Activated T-cell treated with anti-CD3 and anti-CD28 coated beads, Interleukin-2, amount 50 U/mL, for 72 hours (primary cell): ENCODE measurements around the gene FBXL13. TPM values are rescaled to one million over a fixed set of nuclear protein-coding genes. Genes with fewer than 3 reads are reported as not detected.
"Not testable (repeated sequence)": the region's sequence is repeated elsewhere in the genome, so short reads cannot be mapped to it uniquely, and the experiment has no call there.

Source experiments
- ATAC-seq, 2 donors: fragments of 150-1000 bp; cut with Tn5 transposase; replicated peaks in 1 of 2; 2 replicates each; pipeline ENCODE4 v1.10.0; 2021; ENCODE audit warnings: moderate library complexity in 2 of 2, mild to moderate bottlenecking in 1 of 2
- DNase-seq, 2 donors: peaks; one replicate each; pipeline ENCODE4 v3.0.0; 2021 to 2022; ENCODE audit warnings: mixed read lengths in 1 of 2
- H3K27ac Mint-ChIP-seq: one replicate; pipeline ENCODE4 v1.8.0; 2022; ENCODE audit warnings: mild to moderate bottlenecking, moderate library complexity, mixed read lengths
- H3K27me3 Mint-ChIP-seq: one replicate; pipeline ENCODE4 v1.8.0; 2022; ENCODE audit warnings: low read depth, mixed read lengths
- H3K36me3 Mint-ChIP-seq, 2 donors: one replicate each; pipeline ENCODE4 v1.8.0; 2022; ENCODE audit warnings: mixed read lengths in 2 of 2, mild to moderate bottlenecking in 1 of 2; ENCODE audit not compliant: insufficient read depth in 2 of 2
- H3K4me1 Mint-ChIP-seq: one replicate; pipeline ENCODE4 v1.8.0; 2022; ENCODE audit warnings: low read depth, mixed read lengths
- H3K4me3 Mint-ChIP-seq, 2 donors: one replicate each; pipeline ENCODE4 v1.8.0; 2022; ENCODE audit warnings: mild to moderate bottlenecking in 2 of 2, mixed read lengths in 2 of 2, moderate library complexity in 2 of 2
- H3K9me3 Mint-ChIP-seq, 2 donors: one replicate each; pipeline ENCODE4 v1.8.0; 2022; ENCODE audit warnings: mixed read lengths in 2 of 2
- total RNA-seq, 2 donors: library from RNA; stranded (reverse); gene quantifications; one replicate each; pipeline ENCODE4 v1.2.3, GENCODE V29; 2022

The FBXL13 gene
- total RNA-seq, 2 donors from 2014 or later = 1.0 to 1.1 TPM

DNA sequence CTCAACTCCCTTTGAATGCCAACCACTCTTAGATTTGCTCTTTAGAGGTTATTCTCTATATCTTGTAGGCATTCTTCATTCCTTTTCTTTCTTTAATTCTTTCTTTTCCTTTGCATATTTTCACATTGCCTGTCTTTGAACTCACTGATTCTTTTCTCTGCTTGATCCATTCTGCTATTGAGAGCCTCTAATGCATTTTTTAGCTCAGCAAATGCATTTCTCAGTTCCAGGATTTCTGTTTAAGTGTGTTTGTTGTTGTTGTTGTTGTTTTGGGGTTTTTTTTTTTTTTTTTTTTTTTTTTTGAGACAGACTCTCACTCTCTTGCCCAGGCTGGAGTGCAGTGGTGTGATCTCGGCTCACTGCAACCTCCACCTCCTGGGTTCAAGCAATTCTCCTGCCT, 71.6 kb downstream of the FBXL13 start:
- peaks cover 12 to 13% of the 10 kb centered on the region in 2 donors for H3K36me3 Mint-ChIP-seq
- H3K27ac Mint-ChIP-seq = no peak overlapping the region
- peaks cover 12 to 14% of the 10 kb centered on the region in 2 donors for H3K9me3 Mint-ChIP-seq
- DNase-seq (no peak), ATAC-seq (no peak)
- H3K27me3 Mint-ChIP-seq = no peaks in the 10 kb centered on the region
- H3K4me3 Mint-ChIP-seq = no peak overlapping the region
- no peaks in the 10 kb centered on the region for H3K4me1 Mint-ChIP-seq

DNA sequence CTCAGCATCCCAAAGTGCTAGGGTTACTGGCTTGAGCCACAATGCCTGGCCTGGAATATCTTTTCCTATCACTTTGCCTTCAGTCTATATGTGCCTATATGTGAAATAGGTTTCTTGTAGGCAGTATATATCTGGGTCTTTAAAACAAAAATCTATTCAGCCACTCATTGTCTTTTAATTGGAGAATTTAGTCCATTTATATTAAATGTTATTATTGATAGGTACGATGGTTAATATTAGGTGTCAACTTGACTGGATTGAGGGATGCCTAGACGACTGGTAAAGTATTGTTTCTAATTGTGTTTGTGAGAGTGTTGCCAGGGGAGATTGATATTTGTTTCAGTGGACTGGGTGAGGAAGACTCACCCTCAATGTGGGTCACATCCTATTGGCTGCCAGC, 73.4 kb downstream of the FBXL13 start:
- H3K4me3 Mint-ChIP-seq = no peak overlapping the region
- H3K27me3 Mint-ChIP-seq = no peaks in the 10 kb centered on the region
- H3K36me3 Mint-ChIP-seq = peaks cover 12 to 13% of the 10 kb centered on the region in 2 donors
- peaks cover 12 to 14% of the 10 kb centered on the region in 2 donors for H3K9me3 Mint-ChIP-seq
- no peak for ATAC-seq
- no peak overlapping the region for H3K27ac Mint-ChIP-seq
- no peak for DNase-seq
- no peaks in the 10 kb centered on the region for H3K4me1 Mint-ChIP-seq

DNA sequence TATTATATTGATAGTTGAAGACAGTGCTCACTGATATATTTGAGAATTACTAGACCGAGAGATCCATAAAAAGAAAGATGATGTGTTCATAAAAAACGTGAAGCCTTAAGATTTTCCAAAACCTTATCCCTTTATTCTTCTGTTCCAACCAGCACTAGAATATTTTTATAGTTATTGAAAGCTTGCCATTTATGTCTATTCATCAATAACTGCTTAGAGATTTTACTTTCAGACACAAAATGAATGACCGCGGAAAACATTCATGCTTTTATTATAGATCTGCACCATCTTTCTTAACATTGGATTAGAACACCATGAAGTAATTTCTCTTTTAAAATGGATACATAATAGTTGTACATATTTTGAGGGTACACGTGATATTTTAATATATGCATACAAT, 77.6 kb downstream of the FBXL13 start:
- Mint-ChIP-seq H3K27me3 (no peaks in the 10 kb centered on the region), H3K9me3 (peaks cover 2 to 3% of the 10 kb centered on the region in 2 donors), H3K4me3 (no peak overlapping the region), H3K36me3 (peaks cover 1 to 2% of the 10 kb centered on the region in 2 donors), H3K4me1 (no peaks in the 10 kb centered on the region), H3K27ac (no peak overlapping the region)
- DNase-seq (no peak), ATAC-seq (no peak)

DNA sequence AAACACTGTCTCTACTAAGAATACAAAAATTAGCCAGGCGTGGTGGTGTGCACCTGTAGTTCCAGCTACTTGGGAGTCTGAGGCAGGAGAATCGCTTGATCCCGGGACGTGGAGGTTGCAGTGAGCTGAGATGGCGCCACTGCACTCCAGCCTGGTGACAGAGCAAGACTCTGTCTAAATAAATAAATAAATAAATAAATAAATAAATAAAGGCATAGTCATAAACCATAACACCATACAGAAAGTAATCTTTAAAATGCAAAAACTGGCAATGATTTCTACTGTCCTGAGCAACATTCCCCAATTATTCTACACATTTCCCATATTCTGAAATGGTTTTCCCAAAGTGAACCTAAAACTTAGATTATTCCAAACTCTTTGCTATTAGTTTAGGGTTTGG, 79.0 kb downstream of the FBXL13 start:
- H3K4me1 Mint-ChIP-seq, ATAC-seq, H3K9me3 Mint-ChIP-seq, H3K4me3 Mint-ChIP-seq, H3K36me3 Mint-ChIP-seq, DNase-seq, H3K27me3 Mint-ChIP-seq, H3K27ac Mint-ChIP-seq: not testable (repeated sequence)

DNA sequence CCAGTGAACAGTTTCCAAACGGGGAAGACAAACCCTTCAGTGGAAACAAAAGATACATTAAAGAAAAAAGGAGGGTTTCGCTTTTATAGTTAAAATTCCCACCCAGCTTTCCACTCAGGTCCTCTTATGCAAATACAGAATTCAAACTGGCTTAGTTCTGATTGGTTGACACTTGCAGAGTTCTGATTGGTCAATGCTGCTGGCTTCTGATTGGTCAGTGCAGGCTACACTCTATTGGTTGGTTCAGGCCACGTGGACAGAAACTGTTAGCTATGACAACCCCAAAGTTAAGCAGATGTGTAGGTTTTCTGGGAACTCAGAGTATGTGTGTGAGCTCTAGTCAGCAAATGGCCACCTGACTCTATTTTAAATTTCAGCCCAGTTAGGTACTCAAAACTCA, 80.0 kb downstream of the FBXL13 start:
- no peak overlapping the region for H3K4me3 Mint-ChIP-seq
- ATAC-seq (no peak), DNase-seq (no peak)

DNA sequence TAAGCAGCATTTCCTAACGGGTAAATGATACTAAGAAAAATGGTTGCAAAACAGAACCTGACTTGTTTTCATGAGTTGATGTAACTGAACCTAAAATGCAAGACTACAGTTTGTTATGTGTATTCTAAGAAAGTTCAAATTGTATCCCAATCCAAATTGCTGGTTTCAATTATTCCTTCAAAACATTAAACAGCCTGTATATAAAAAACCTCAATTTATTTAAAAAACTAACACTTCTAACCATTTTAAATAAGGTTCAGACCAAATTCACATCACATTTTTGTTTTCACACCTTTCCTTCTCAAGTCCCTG, 80.9 kb downstream of the FBXL13 start:
- no peak for DNase-seq
- Mint-ChIP-seq H3K4me1 (no peaks in the 10 kb centered on the region), H3K9me3 (no peaks in the 10 kb centered on the region), H3K36me3 (no peaks in the 10 kb centered on the region), H3K27me3 (no peaks in the 10 kb centered on the region), H3K27ac (no peak overlapping the region), H3K4me3 (no peak overlapping the region)
- ATAC-seq = no peak

More for the DNA sequence above, 80.0 kb downstream of the FBXL13 start:
- H3K27me3 Mint-ChIP-seq = no peaks in the 10 kb centered on the region
- H3K36me3 Mint-ChIP-seq = no peaks in the 10 kb centered on the region
- H3K9me3 Mint-ChIP-seq = no peaks in the 10 kb centered on the region
- H3K27ac Mint-ChIP-seq = no peak overlapping the region
- H3K4me1 Mint-ChIP-seq = no peaks in the 10 kb centered on the region

DNA sequence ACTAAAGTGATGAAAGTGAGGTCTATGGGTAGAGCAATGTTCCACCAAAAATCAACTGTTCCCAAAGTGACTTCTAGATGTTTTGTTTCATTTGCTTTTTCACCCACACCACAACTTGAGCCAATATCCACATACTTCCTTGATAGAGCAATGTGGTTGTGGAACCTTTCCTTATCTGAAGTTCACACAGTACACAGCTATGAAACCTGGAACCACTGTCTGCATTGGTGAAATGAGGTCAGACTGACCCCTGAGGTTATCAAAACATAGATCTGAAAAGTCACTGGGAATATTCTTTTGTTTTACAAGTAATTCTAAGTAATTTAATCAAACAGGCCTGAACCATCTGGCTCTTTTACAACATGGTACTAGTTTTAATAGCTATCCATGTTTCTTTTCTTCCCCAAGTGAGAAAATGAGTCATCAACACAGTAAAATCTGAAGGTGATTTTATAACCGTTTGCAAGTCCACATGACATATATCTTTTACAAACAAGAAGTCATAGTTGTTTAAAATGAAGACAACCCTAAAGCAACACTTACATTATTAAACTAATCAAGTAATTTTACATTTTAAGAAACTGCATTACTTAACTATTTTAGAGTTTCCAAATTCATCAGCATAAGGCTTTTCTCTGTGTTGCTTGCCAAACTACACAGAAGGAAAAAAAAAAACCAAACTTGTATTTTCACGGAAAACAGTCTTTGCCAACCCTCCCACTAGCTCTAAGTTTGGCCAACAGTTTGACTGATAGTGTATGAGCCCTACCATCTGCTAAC, 81.5 kb downstream of the FBXL13 start:
- no peaks in the 10 kb centered on the region for H3K9me3 Mint-ChIP-seq
- no peaks in the 10 kb centered on the region for H3K36me3 Mint-ChIP-seq
- H3K4me1 Mint-ChIP-seq = no peaks in the 10 kb centered on the region

DNA sequence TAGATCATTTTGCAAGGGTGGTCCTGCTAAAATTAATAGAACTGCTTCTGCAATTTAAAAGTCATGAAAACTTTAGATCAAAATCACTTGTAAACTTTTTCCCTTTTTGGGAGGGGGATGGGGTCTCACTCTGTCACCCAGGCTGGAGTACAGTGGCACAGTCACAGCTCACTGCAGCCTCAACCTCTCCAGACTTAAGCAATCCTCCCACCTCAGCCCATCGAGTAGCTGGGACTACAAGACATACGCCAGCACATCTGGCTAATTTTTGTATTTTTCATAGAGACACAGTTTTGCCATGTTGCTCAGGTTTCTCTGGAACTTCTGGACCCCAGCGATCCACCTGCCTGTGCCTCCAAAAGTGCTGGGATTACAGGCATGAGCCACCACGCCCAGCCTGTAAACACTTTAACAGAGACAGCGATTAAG, 82.1 kb downstream of the FBXL13 start:
- H3K36me3 Mint-ChIP-seq = no peaks in the 10 kb centered on the region
- no peaks in the 10 kb centered on the region for H3K27me3 Mint-ChIP-seq

More for the DNA sequence above, 81.5 kb downstream of the FBXL13 start:
- DNase-seq (no peak), ATAC-seq (no peak)
- no peaks in the 10 kb centered on the region for H3K27me3 Mint-ChIP-seq
- H3K27ac Mint-ChIP-seq = no peak overlapping the region
- H3K4me3 Mint-ChIP-seq = no peak overlapping the region

DNA sequence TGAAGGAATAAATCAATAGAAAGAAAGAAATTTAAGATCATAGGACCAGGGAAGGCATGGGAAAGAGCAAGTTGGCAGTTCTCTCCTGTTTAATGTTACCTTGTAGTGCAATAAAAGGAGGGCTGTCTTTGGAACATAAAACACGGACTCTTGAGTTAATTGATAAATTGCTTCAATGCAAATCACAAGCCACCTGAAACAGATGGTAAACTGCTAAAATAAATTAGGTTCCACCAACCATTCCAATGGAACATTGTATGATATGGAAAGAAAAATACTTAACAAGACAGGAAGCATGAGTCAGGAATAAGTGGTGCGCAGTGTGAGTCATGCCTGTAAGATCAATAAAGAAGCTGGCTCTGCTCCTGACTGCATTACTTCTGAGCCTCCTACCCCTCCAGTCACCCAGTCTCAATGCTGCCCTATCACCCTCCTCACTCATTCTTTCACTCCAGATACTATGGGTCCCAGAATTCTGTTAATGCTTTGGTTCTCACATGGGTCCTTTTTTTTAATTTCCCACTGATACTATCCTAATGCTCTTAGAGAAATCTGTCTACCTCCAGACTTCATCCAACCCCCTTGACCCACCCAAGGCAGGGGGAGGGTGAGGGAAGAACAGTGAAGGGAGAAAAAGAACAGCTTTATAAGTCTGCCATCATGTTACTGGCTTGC, 82.9 kb downstream of the FBXL13 start:
- H3K27me3 Mint-ChIP-seq = no peaks in the 10 kb centered on the region
- no peaks in the 10 kb centered on the region for H3K9me3 Mint-ChIP-seq
- no peak overlapping the region for H3K4me3 Mint-ChIP-seq
- no peak overlapping the region for H3K27ac Mint-ChIP-seq
- DNase-seq = peak in 1 of 2 donors; percentile 7
- ATAC-seq = peak; percentile 68 to 83
- H3K36me3 Mint-ChIP-seq = no peaks in the 10 kb centered on the region
- H3K4me1 Mint-ChIP-seq = no peaks in the 10 kb centered on the region

More for the DNA sequence above, 82.1 kb downstream of the FBXL13 start:
- H3K4me3 Mint-ChIP-seq = no peak overlapping the region
- DNase-seq = no peak
- no peak overlapping the region for H3K27ac Mint-ChIP-seq
- no peak for ATAC-seq
- H3K4me1 Mint-ChIP-seq = no peaks in the 10 kb centered on the region
- H3K9me3 Mint-ChIP-seq = no peaks in the 10 kb centered on the region

DNA sequence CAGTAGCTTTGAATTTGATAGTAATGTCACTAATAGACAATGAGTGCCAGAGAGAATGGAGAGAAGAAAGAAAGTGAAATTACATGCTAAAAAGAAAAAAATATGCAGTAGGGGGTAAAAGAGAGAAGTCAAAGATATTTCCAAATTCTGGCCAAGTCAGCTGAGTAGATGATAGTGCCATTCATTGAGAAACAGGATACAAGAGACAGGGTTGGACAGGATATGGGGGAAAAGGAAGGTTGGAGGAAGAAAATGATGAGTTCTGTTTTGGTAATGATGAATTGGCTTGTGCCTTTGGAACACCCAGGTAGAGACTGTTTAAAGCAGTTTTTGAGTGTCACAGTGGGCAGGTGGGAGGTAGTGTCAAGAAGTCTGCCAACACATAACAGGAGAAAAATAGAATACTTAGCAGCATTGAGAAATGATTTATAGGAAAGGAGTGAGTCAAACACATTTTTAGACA, 83.5 kb downstream of the FBXL13 start:
- Mint-ChIP-seq H3K9me3 (no peaks in the 10 kb centered on the region), H3K36me3 (no peaks in the 10 kb centered on the region), H3K4me3 (no peak overlapping the region), H3K27me3 (no peaks in the 10 kb centered on the region), H3K4me1 (no peaks in the 10 kb centered on the region), H3K27ac (no peak overlapping the region)
- ATAC-seq (peak in 1 of 2 donors; percentile 36), DNase-seq (no peak)

DNA sequence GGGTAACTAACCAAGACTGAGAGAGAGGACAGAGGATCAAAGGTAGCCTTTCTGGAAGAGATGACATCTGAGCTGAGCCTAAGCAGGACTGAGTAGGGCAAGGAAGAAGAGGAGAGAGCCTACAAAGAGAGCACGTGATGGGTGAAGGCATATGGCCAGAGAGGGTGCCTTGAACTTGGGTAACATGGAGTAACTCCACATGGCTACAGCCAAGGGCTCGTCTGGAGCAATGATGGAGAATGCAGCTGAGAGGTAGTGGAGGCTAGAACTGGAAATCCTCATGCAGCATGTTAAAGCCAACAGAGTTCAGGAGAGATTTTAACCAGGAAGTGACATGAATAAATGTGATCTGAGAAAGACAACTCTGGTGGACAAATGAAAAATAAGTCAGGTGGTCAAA, 84.0 kb downstream of the FBXL13 start:
- Mint-ChIP-seq H3K27ac (no peak overlapping the region), H3K36me3 (no peaks in the 10 kb centered on the region), H3K27me3 (no peaks in the 10 kb centered on the region), H3K9me3 (no peaks in the 10 kb centered on the region), H3K4me3 (no peak overlapping the region), H3K4me1 (no peaks in the 10 kb centered on the region)
- DNase-seq = no peak
- ATAC-seq = no peak

DNA sequence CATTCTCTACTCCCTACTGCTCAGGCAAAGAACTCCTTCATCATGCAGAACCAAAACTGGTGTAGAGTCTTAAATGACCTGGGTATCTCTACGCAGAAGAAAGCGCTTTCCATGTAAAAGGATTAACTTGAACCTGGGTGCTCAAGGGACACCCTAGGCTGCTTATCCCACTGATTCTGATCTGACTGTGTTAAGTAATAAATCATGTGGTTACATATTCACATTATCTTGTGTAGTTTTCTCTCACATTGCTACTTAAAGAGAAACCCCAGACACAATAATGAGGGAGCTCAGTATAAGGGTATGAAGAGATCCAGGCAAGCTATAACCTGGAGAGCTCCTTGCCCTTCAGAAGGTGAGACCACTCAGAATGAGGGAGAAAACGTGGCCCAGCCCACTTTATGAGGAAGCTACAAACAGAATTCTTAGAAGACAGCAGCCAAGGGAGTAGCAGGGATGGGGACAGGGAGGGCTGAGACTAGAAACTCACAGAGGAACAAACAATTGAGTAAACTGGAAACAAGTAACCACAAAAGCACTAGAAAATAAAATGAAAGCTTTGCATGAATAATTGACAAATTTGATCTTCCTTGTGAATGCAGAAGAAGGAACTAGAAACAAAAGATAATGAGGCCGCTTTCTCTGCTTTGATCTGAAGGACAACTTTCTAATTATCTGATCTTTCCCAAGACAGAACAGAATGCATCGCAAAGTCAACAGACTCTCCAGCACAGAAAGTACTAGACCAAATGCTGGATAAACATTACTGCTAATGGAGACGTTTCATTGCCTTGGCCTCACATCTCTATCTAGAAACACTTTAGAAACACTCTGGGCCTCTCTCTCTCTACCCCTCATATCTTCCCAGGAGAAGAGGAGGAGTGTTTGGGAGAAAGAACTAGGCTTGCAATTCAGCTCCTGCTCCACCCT, 85.7 kb downstream of the FBXL13 start:
- no peak for DNase-seq
- no peaks in the 10 kb centered on the region for H3K4me1 Mint-ChIP-seq
- ATAC-seq = no peak
- H3K4me3 Mint-ChIP-seq = no peak overlapping the region
- no peaks in the 10 kb centered on the region for H3K27me3 Mint-ChIP-seq
- H3K27ac Mint-ChIP-seq = no peak overlapping the region
- H3K9me3 Mint-ChIP-seq = no peaks in the 10 kb centered on the region
- no peaks in the 10 kb centered on the region for H3K36me3 Mint-ChIP-seq

DNA sequence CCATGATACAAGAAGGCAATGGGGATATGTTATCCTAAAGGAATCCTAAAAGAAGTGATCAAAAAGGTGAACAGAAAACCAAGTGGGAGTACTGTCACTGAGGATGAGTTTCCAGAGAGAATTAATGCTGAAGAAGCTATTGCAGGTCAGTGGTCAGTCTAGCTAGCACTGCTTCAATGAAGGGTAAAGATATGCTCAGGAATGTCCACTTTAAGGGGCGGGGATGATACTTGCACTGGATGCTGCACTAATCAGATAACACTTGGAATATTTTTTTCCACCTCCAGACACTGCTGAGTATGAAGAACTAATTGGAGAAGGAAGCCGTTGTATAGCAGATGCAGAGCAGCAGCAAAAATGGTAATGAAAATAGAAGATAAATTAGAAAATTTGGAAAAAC, 86.5 kb downstream of the FBXL13 start:
- Mint-ChIP-seq H3K4me3 (no peak overlapping the region), H3K9me3 (no peaks in the 10 kb centered on the region), H3K36me3 (no peaks in the 10 kb centered on the region), H3K27ac (no peak overlapping the region), H3K4me1 (no peaks in the 10 kb centered on the region), H3K27me3 (no peaks in the 10 kb centered on the region)
- DNase-seq (no peak), ATAC-seq (no peak)
